GM12872 (cell line): ENCODE measurements around the gene CD302.

ENCODE experiments used
- TF ChIP-seq, protein P1 (sequence below): IDR thresholded peaks from 3 replicates; pipeline ENCODE4 v1.5.1; 2011; ENCODE audit warnings: low read depth, mild to moderate bottlenecking, low read length, moderate library complexity; ENCODE audit not compliant: insufficient read depth

The CD302 gene

DNA sequence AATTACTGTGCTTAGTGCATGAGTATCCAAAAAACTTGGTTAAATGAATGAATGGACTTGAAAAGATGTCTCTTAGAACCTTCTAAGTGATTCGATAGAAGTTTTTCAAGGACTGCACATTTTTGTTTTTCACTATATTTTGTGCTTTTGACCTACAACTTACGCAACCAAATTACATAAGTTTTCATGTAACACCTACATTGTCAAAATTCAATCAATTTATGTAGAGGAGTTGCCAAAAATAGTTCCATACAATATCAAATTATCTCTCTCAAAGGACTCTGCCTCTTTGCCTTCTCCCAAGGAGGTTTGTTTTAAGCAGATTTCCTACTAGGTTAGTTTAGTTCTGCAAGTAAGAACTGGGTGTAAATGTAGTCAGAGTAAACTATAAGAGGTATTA is 75.4 kb downstream of the CD302 start:
- TF ChIP-seq, protein P1, sequence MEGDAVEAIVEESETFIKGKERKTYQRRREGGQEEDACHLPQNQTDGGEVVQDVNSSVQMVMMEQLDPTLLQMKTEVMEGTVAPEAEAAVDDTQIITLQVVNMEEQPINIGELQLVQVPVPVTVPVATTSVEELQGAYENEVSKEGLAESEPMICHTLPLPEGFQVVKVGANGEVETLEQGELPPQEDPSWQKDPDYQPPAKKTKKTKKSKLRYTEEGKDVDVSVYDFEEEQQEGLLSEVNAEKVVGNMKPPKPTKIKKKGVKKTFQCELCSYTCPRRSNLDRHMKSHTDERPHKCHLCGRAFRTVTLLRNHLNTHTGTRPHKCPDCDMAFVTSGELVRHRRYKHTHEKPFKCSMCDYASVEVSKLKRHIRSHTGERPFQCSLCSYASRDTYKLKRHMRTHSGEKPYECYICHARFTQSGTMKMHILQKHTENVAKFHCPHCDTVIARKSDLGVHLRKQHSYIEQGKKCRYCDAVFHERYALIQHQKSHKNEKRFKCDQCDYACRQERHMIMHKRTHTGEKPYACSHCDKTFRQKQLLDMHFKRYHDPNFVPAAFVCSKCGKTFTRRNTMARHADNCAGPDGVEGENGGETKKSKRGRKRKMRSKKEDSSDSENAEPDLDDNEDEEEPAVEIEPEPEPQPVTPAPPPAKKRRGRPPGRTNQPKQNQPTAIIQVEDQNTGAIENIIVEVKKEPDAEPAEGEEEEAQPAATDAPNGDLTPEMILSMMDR: no peak

DNA sequence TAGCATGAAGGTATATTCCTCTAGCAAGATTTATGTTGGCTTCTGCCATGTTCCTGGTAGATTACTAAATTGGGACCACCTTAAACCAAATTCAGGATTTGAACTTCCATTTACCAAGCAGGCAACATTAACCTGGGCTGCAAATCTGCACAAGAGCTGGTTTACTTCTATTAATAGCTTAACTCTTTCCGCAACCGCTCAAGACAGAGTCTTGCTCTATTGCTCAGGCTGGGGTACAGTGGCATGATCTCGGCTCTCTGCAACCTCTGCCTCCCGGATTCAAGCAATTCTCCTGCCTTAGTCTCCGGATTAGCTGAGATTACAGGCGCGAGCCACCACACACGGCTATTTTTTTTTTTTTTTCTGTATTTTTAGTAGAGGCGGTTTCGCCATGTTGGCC is 77.3 kb downstream of the CD302 start:
- TF ChIP-seq, protein P1: no peak
